HepG2 (cell line): Measurements from ENCODE around the gene PARP3. TPM values are rescaled to one million over a fixed set of nuclear protein-coding genes. Genes with fewer than 3 reads are reported as not detected.

Source experiments
- ARNT2 ChIP-seq: sonication (generic); formaldehyde crosslinking; IDR thresholded peaks from 2 replicates; pipeline ENCODE4 v1.8.0; 2022; ENCODE audit warnings: mild to moderate bottlenecking, low read depth, missing genetic modification reagents, moderate library complexity
- CBX1 ChIP-seq: IDR thresholded peaks from one replicate; pipeline ENCODE4 v1.6.1; 2016; ENCODE audit warnings: antibody characterized with exemption, low read depth
- CHD4 ChIP-seq: fragments of 200-600 bp; sonication (generic); IDR thresholded peaks from 2 replicates; pipeline ENCODE4 v1.7.0; 2017; ENCODE audit warnings: mild to moderate bottlenecking, low read length, borderline replicate concordance
- GATAD2A ChIP-seq: IDR thresholded peaks from 2 replicates; pipeline ENCODE4 v1.6.1; 2016
- GPN1 ChIP-seq: sonication (generic); formaldehyde crosslinking; IDR thresholded peaks from 2 replicates; pipeline ENCODE4 v1.5.1; 2020; ENCODE audit warnings: missing genetic modification reagents, borderline replicate concordance
- GTF3A ChIP-seq: sonication (generic); formaldehyde crosslinking; conservative IDR thresholded peaks from 2 replicates; pipeline ENCODE4 v1.4.0; 2020; ENCODE audit warnings: mild to moderate bottlenecking, missing genetic modification reagents
- NCOA5 ChIP-seq: sonication (generic); formaldehyde crosslinking; IDR thresholded peaks from 2 replicates; pipeline ENCODE4 v1.4.0; 2020; ENCODE audit warnings: missing genetic modification reagents
- PTBP1 ChIP-seq: fragments of 200-400 bp; formaldehyde crosslinking; IDR thresholded peaks from 2 replicates; pipeline ENCODE4 v1.6.1; 2018; ENCODE audit warnings: low read length, low read depth; ENCODE audit not compliant: poor library complexity, severe bottlenecking
- TEF ChIP-seq: sonication (generic); formaldehyde crosslinking; IDR thresholded peaks from 2 replicates; pipeline ENCODE4 v1.5.0; 2020; ENCODE audit warnings: missing genetic modification reagents
- ZNF12 ChIP-seq: sonication (generic); formaldehyde crosslinking; IDR thresholded peaks from 2 replicates; pipeline ENCODE4 v1.5.0; 2020; ENCODE audit warnings: missing genetic modification reagents
- ZNF33A ChIP-seq: sonication (generic); formaldehyde crosslinking; IDR thresholded peaks from 2 replicates; pipeline ENCODE4 v1.5.1; 2020; ENCODE audit warnings: missing genetic modification reagents, mild to moderate bottlenecking, moderate library complexity, borderline replicate concordance
- ZNF496 ChIP-seq: sonication (generic); formaldehyde crosslinking; IDR thresholded peaks from 2 replicates; pipeline ENCODE4 v1.8.1; 2023; ENCODE audit warnings: mild to moderate bottlenecking, moderate library complexity, missing genetic modification reagents; ENCODE audit not compliant: insufficient replicate concordance
- ZNF513 ChIP-seq: sonication (generic); formaldehyde crosslinking; conservative IDR thresholded peaks from 2 replicates; pipeline ENCODE4 v1.5.0; 2020; ENCODE audit warnings: missing genetic modification reagents
- polyA plus RNA-seq, 8 experiments: library from polyadenylated mRNA; depleted of rRNA in 3 of 8; stranded (reverse) in 7 of 8; unstranded in 1 of 8; fragments of >200 nt; fragmentation: Illumina TruSeq in 4 of 8; extraction: Trizol in 4 of 8; gene quantifications; 2 replicates each; pipeline versions ENCODE4 v1.2.1 to v1.2.3, GENCODE V29; 2011 to 2016; ENCODE audit warnings: low read depth in 4 of 8, missing spikeins in 1 of 8, mixed read lengths in 1 of 8; ENCODE audit not compliant: insufficient read depth in 1 of 8
- total RNA-seq, 5 experiments: library from RNA; depleted of rRNA; stranded (reverse); fragments of >200 nt; fragmentation: Illumina TruSeq; extraction: Trizol; gene quantifications; 2 replicates each; pipeline ENCODE4 v1.2.3, GENCODE V29; 2016; ENCODE audit warnings: low read depth in 1 of 5
- TF ChIP-seq, protein P1 (sequence below): sonication (generic); formaldehyde crosslinking; IDR thresholded peaks from 2 replicates; pipeline ENCODE4 v1.4.0; 2020; ENCODE audit warnings: mild to moderate bottlenecking, missing genetic modification reagents, borderline replicate concordance
- TF ChIP-seq, protein P2 (sequence below): sonication (generic); formaldehyde crosslinking; conservative IDR thresholded peaks from 2 replicates; pipeline ENCODE4 v1.8.0; 2022; ENCODE audit warnings: missing genetic modification reagents
- TF ChIP-seq, protein P3 (sequence below): sonication (generic); formaldehyde crosslinking; IDR thresholded peaks from 2 replicates; pipeline ENCODE4 v1.4.0; 2020; ENCODE audit warnings: missing genetic modification reagents, mild to moderate bottlenecking, borderline replicate concordance

The PARP3 gene
- total and polyA plus RNA-seq, 2 of the 13 experiments (the other 11 are each of a cell fraction or from before 2014, with no cell fraction given): 11.2 to 21.5 TPM

DNA sequence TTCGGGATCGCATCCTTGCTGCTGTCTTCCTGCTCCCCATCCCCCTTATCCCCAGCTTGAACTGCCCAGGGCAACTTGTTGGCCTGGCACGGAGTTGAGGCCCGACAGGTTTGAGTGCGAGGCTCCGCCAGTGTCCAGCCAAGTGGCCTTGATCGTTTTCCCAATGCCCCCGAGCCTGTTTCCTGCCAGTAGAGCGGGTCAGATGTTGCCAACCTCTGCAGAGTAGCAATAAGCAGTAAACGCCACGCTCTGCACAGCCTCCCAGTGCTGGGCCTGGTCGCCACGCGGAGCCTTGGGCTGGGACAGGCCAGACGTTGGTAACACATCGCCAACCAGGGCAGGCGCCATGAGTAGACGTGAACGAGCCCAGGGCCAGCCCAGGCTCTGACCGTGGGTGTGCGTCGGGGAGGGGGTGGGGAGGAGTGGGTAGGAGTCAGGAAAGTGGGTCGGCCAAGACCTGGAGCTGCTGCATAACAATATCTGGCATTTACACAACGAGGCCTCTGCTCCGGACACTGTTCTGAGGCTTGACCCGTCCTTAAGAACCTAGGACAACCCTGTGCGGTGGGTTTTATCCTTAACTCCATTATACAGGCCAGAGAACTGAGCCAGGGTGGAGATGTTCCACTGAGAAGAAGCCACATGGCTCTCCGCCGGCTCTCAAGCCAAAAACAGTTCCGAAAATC, 32.3 kb downstream of the PARP3 start (continued):
- no peak; the same call in 1 of the 2 replicates for TF ChIP-seq TEF (CRISPR knock-in tag)
- no peak for TF ChIP-seq PTBP1
- TF ChIP-seq GATAD2A (CRISPR knock-in tag): no peak
- TF ChIP-seq ZNF496 (CRISPR knock-in tag): no peak
- 0 out of 2 replicates have a peak, but pooled peaks have one; percentile 19 for TF ChIP-seq GPN1 (CRISPR knock-in tag)
- TF ChIP-seq, protein P1, sequence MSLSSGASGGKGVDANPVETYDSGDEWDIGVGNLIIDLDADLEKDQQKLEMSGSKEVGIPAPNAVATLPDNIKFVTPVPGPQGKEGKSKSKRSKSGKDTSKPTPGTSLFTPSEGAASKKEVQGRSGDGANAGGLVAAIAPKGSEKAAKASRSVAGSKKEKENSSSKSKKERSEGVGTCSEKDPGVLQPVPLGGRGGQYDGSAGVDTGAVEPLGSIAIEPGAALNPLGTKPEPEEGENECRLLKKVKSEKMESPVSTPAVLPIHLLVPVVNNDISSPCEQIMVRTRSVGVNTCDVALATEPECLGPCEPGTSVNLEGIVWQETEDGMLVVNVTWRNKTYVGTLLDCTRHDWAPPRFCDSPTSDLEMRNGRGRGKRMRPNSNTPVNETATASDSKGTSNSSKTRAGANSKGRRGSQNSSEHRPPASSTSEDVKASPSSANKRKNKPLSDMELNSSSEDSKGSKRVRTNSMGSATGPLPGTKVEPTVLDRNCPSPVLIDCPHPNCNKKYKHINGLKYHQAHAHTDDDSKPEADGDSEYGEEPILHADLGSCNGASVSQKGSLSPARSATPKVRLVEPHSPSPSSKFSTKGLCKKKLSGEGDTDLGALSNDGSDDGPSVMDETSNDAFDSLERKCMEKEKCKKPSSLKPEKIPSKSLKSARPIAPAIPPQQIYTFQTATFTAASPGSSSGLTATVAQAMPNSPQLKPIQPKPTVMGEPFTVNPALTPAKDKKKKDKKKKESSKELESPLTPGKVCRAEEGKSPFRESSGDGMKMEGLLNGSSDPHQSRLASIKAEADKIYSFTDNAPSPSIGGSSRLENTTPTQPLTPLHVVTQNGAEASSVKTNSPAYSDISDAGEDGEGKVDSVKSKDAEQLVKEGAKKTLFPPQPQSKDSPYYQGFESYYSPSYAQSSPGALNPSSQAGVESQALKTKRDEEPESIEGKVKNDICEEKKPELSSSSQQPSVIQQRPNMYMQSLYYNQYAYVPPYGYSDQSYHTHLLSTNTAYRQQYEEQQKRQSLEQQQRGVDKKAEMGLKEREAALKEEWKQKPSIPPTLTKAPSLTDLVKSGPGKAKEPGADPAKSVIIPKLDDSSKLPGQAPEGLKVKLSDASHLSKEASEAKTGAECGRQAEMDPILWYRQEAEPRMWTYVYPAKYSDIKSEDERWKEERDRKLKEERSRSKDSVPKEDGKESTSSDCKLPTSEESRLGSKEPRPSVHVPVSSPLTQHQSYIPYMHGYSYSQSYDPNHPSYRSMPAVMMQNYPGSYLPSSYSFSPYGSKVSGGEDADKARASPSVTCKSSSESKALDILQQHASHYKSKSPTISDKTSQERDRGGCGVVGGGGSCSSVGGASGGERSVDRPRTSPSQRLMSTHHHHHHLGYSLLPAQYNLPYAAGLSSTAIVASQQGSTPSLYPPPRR (CRISPR knock-in tag): no peak
- no peak for TF ChIP-seq CBX1
- TF ChIP-seq ZNF33A: no peak
- TF ChIP-seq, protein P2, sequence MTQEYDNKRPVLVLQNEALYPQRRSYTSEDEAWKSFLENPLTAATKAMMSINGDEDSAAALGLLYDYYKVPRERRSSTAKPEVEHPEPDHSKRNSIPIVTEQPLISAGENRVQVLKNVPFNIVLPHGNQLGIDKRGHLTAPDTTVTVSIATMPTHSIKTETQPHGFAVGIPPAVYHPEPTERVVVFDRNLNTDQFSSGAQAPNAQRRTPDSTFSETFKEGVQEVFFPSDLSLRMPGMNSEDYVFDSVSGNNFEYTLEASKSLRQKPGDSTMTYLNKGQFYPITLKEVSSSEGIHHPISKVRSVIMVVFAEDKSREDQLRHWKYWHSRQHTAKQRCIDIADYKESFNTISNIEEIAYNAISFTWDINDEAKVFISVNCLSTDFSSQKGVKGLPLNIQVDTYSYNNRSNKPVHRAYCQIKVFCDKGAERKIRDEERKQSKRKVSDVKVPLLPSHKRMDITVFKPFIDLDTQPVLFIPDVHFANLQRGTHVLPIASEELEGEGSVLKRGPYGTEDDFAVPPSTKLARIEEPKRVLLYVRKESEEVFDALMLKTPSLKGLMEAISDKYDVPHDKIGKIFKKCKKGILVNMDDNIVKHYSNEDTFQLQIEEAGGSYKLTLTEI (CRISPR knock-in tag): no peak
- no peak for TF ChIP-seq GTF3A (CRISPR knock-in tag)
- TF ChIP-seq ZNF513 (CRISPR knock-in tag): no peak
- TF ChIP-seq, protein P3, sequence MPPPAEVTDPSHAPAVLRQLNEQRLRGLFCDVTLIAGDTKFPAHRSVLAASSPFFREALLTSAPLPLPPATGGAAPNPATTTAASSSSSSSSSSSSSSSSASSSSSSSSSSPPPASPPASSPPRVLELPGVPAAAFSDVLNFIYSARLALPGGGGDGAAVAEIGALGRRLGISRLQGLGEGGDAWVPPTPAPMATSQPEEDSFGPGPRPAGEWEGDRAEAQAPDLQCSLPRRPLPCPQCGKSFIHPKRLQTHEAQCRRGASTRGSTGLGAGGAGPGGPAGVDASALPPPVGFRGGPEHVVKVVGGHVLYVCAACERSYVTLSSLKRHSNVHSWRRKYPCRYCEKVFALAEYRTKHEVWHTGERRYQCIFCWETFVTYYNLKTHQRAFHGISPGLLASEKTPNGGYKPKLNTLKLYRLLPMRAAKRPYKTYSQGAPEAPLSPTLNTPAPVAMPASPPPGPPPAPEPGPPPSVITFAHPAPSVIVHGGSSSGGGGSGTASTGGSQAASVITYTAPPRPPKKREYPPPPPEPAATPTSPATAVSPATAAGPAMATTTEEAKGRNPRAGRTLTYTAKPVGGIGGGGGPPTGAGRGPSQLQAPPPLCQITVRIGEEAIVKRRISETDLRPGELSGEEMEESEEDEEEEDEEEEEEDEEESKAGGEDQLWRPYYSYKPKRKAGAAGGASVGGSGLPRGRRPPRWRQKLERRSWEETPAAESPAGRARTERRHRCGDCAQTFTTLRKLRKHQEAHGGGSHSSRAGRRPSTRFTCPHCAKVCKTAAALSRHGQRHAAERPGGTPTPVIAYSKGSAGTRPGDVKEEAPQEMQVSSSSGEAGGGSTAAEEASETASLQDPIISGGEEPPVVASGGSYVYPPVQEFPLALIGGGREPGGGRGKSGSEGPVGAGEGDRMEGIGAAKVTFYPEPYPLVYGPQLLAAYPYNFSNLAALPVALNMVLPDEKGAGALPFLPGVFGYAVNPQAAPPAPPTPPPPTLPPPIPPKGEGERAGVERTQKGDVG (CRISPR knock-in tag): no peak
- no peak for TF ChIP-seq ARNT2
- no peak for TF ChIP-seq CHD4
- no peak for TF ChIP-seq NCOA5 (CRISPR knock-in tag)
- no peak for TF ChIP-seq ZNF12 (CRISPR knock-in tag)
